OCI-LY1 (cell line): ENCODE results near the gene FNIP1.
"Not testable (repeated sequence)": the region's sequence is repeated elsewhere in the genome, so short reads cannot be mapped to it uniquely, and the experiment has no call there.

Source experiments
- H2AFZ ChIP-seq: fragments of 200-600 bp; sonication (generic), shearing (Covaris generic); 2 replicates; pipeline ENCODE4 v1.6.0; 2014; ENCODE audit warnings: antibody characterized with exemption, mild to moderate bottlenecking, low read length
- H3F3A ChIP-seq: fragments of 200-600 bp; sonication (generic), shearing (Covaris generic); 2 replicates; pipeline ENCODE4 v1.6.0; 2014; ENCODE audit warnings: mild to moderate bottlenecking, antibody characterized with exemption, low read length, moderate library complexity; ENCODE audit not compliant: insufficient read depth
- H3K27ac ChIP-seq: fragments of 200-600 bp; sonication (generic); 2 replicates; pipeline ENCODE4 v1.5.1; 2014; ENCODE audit warnings: low read length, mixed run types, mild to moderate bottlenecking, low read depth; ENCODE audit not compliant: poor library complexity, severe bottlenecking
- H3K27me3 ChIP-seq: fragments of 200-600 bp; sonication (generic); 2 replicates; pipeline ENCODE4 v1.6.0; 2014; ENCODE audit warnings: antibody characterized with exemption, mild to moderate bottlenecking, low read length, moderate library complexity; ENCODE audit not compliant: insufficient read depth
- H3K36me3 ChIP-seq: fragments of 200-600 bp; sonication (generic); 2 replicates; pipeline ENCODE4 v1.6.1; 2014; ENCODE audit warnings: mild to moderate bottlenecking, antibody characterized with exemption, low read length, moderate library complexity, mixed read lengths; ENCODE audit not compliant: insufficient read depth
- H3K4me1 ChIP-seq: fragments of 200-600 bp; sonication (generic); 2 replicates; pipeline ENCODE4 v1.5.1; 2014; ENCODE audit warnings: mild to moderate bottlenecking, low read length, moderate library complexity; ENCODE audit not compliant: insufficient read depth, severe bottlenecking
- H3K4me2 ChIP-seq: fragments of 200-600 bp; sonication (generic), shearing (Covaris generic); 2 replicates; pipeline ENCODE4 v1.6.1; 2014; ENCODE audit warnings: low read length
- H3K4me3 ChIP-seq: fragments of 200-600 bp; sonication (generic); 2 replicates; pipeline ENCODE4 v1.5.1; 2014; ENCODE audit warnings: low read length, low read depth, mild to moderate bottlenecking, mixed read lengths; ENCODE audit not compliant: poor library complexity, severe bottlenecking
- H3K79me2 ChIP-seq: fragments of 200-600 bp; shearing (Covaris generic); 2 replicates; pipeline ENCODE4 v1.6.1; 2016; ENCODE audit warnings: mixed run types, low read length, mixed read lengths; ENCODE audit not compliant: insufficient read depth
- H3K9ac ChIP-seq: fragments of 200-600 bp; sonication (generic), shearing (Covaris generic); 2 replicates; pipeline ENCODE4 v1.6.1; 2014; ENCODE audit warnings: mild to moderate bottlenecking, low read length, mixed read lengths
- H3K9me2 ChIP-seq: fragments of 200-600 bp; sonication (generic), shearing (Covaris generic); 2 replicates; pipeline ENCODE4 v1.6.1; 2014; ENCODE audit warnings: low read depth, mild to moderate bottlenecking, low read length, mixed read lengths
- H3K9me3 ChIP-seq: fragments of 200-600 bp; shearing (Covaris generic); 2 replicates; pipeline ENCODE4 v1.6.1; 2014; ENCODE audit warnings: low read length, mixed read lengths
- H4K20me1 ChIP-seq: fragments of 200-600 bp; sonication (generic), shearing (Covaris generic); 2 replicates; pipeline ENCODE4 v1.6.0; 2016; ENCODE audit warnings: mild to moderate bottlenecking, low read length; ENCODE audit not compliant: insufficient read depth
- CTCF ChIP-seq: fragments of 200-600 bp; sonication (generic), shearing (Covaris generic); IDR thresholded peaks from 2 replicates; pipeline ENCODE4 v1.5.1; 2017; ENCODE audit warnings: mild to moderate bottlenecking, antibody characterized with exemption, low read length, moderate library complexity, mixed read lengths
- EZH2 ChIP-seq: fragments of 200-600 bp; sonication (generic), shearing (Covaris generic); IDR thresholded peaks from 2 replicates; pipeline ENCODE4 v1.8.0; 2017; ENCODE audit warnings: borderline replicate concordance, mixed run types, mild to moderate bottlenecking, antibody characterized with exemption, low read length, moderate library complexity, mixed read lengths

FNIP1 gene

DNA sequence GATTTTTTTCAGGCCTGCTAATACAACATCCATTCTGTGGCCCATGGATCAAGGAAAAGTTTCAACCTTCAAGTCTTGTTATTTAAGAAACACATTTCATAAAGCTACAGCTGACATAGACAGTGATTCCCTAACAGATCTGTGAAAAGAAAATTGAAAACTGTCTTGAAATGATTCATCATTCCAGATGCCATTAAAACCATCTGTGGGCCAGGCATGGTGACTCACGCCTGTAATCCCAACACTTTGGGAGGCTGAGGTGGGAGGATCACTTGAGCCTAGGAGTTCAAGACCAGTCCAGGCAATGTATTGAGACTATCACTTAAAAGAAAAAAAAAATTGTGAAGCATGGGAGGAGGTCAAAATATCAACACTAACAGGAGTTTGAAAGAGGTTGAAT is 167.8 kb downstream of the FNIP1 start:
- Histone ChIP-seq H3K4me1 (peaks cover 45% of the 10 kb centered on the region), H3F3A (no peaks in the 10 kb centered on the region), H3K4me2 (no peak overlapping the region; the same call in 1 of the 2 replicates), H3K27me3 (no peaks in the 10 kb centered on the region), H3K9ac (no peak overlapping the region), H3K9me3 (no peaks in the 10 kb centered on the region), H2AFZ (no peak overlapping the region), H3K36me3 (peaks cover 34% of the 10 kb centered on the region), H4K20me1 (peaks cover 2% of the 10 kb centered on the region; the same call in 1 of the 2 replicates), H3K9me2 (no peaks in the 10 kb centered on the region), H3K4me3 (no peak overlapping the region), H3K79me2 (peaks cover 99% of the 10 kb centered on the region), H3K27ac (no peak overlapping the region)
- TF ChIP-seq EZH2 (no peak), CTCF (no peak)

DNA sequence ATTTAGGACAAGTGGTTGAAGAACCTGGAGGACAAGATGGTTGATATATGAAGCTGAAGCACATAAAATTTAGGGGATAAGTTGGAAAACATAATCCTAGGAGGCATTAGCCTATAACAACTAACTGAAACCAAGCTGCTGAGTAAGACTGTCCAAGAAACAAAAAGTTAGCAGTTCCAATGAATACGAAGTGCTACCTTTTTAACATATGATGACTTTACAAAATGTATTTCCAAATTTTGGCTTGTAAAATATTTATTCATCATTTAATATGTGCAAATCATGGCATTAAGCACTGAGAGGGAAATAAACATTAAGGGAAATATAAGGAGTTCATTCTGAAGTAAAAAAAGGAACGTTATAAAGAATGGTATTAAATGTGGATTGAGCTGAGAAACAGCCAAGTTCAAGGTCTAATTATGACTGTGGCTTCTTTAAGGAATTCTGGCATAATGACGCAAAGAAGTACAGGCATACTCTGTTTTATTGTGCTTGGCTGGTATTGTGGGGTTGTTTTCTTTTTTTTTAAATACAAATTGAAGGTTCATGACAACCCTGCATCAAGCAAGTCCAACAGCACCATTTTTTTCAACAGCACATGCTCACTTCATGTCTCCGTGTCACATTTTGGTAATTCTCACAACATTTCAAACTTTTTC is 169.5 kb downstream of the FNIP1 start:
- H3K4me1 ChIP-seq = peaks cover 36% of the 10 kb centered on the region
- TF ChIP-seq EZH2 (no peak), CTCF (no peak)
- peaks cover 99% of the 10 kb centered on the region for H3K79me2 ChIP-seq
- no peak overlapping the region for H3K4me3 ChIP-seq
- H3K9me3 ChIP-seq = no peaks in the 10 kb centered on the region
- peaks cover 2% of the 10 kb centered on the region; the same call in 1 of the 2 replicates for H4K20me1 ChIP-seq
- H3K4me2 ChIP-seq = no peak overlapping the region
- H3K27ac ChIP-seq = no peak overlapping the region
- H3K36me3 ChIP-seq = peaks cover 47% of the 10 kb centered on the region
- no peaks in the 10 kb centered on the region for H3K27me3 ChIP-seq
- no peaks in the 10 kb centered on the region for H3K9me2 ChIP-seq
- H3K9ac ChIP-seq = no peak overlapping the region
- H2AFZ ChIP-seq = no peak overlapping the region
- H3F3A ChIP-seq = no peaks in the 10 kb centered on the region

GRCh38 chr5:131622633-131623032 is 174.2 kb downstream of the FNIP1 start:
- H3K79me2 ChIP-seq = peaks cover 99% of the 10 kb centered on the region
- peaks cover 42% of the 10 kb centered on the region for H3K36me3 ChIP-seq
- H3K4me3 ChIP-seq = no peak overlapping the region
- H3K9ac ChIP-seq = no peak overlapping the region
- H2AFZ ChIP-seq = no peak overlapping the region
- no peak overlapping the region for H3K27ac ChIP-seq
- H3K27me3 ChIP-seq = no peaks in the 10 kb centered on the region
- no peaks in the 10 kb centered on the region for H3K9me2 ChIP-seq
- H3F3A ChIP-seq = no peaks in the 10 kb centered on the region
- no peak overlapping the region for H3K4me2 ChIP-seq
- no peaks in the 10 kb centered on the region for H3K9me3 ChIP-seq
- TF ChIP-seq EZH2 = no peak
- no peak for TF ChIP-seq CTCF
- H4K20me1 ChIP-seq = peaks cover 2% of the 10 kb centered on the region; the same call in 1 of the 2 replicates
- H3K4me1 ChIP-seq = peaks cover 26% of the 10 kb centered on the region

- H3K4me3 ChIP-seq, H4K20me1 ChIP-seq, H3K9me2 ChIP-seq: not testable (repeated sequence)
Observed at GRCh38 chr5:131621164-131621563, 175.7 kb downstream of the FNIP1 start.

More at GRCh38 chr5:131621164-131621563, 175.7 kb downstream of the FNIP1 start:
- H3K9me3 ChIP-seq, H3K27ac ChIP-seq, H3K4me2 ChIP-seq, H3K9ac ChIP-seq, H2AFZ ChIP-seq, H3F3A ChIP-seq, H3K27me3 ChIP-seq: not testable (repeated sequence)
- Histone ChIP-seq H3K79me2 (peaks cover 99% of the 10 kb centered on the region), H3K36me3 (peaks cover 40% of the 10 kb centered on the region), H3K4me1 (peaks cover 26% of the 10 kb centered on the region)
